ENCODE data around the gene CFAP410. TPM values are rescaled to one million over a fixed set of nuclear protein-coding genes. Genes with fewer than 3 reads are reported as not detected.
"Not testable (repeated sequence)": the region's sequence is repeated elsewhere in the genome, so short reads cannot be mapped to it uniquely, and the experiment has no call there.

CFAP410 gene
- total RNA-seq, 1 donor from 2014 or later, result 11.2 TPM

- no peak within 1 kb of the TSS for H3K4me3 ChIP-seq (ENCODE audit: low read depth, low read length)
- DNase-seq (ENCODE audit: low read depth), result no peak
- TF ChIP-seq CTCF (conservative IDR thresholded peaks at IDR 0.05; ENCODE audit: low read depth, low read length), result no peak
These were observed 53.8 kb downstream of the CFAP410 start, which contains the start of gene AIRE for GRCh38 chr21:44285138-44285992. Gene AIRE, plus strand, starts transcription at chr21:44285876. Its CDS starts 131 bp downstream, at chr21:44286007.

GRCh38 chr21:44283948-44284347 is 55.2 kb downstream of the CFAP410 start:
- TF ChIP-seq CTCF (conservative IDR thresholded peaks at IDR 0.05; ENCODE audit: low read depth, low read length), result no peak
- H3K4me3 ChIP-seq (ENCODE audit: low read depth, low read length), result no peak overlapping the region
- DNase-seq (ENCODE audit: low read depth), result no peak

- H3K4me3 ChIP-seq (ENCODE audit: low read depth, low read length); DNase-seq (ENCODE audit: low read depth): not testable (repeated sequence)
These were observed 55.9 kb downstream of the CFAP410 start for GRCh38 chr21:44283211-44283785.

- DNase-seq (ENCODE audit: low read depth), result no peak
- no peak for TF ChIP-seq CTCF (conservative IDR thresholded peaks at IDR 0.05; ENCODE audit: low read depth, low read length)
- no peak overlapping the region for H3K4me3 ChIP-seq (ENCODE audit: low read depth, low read length)
These were observed 56.8 kb downstream of the CFAP410 start for GRCh38 chr21:44282370-44282769.

GRCh38 chr21:44281801-44282200 is 57.4 kb downstream of the CFAP410 start:
- DNase-seq (ENCODE audit: low read depth), result no peak
- TF ChIP-seq CTCF (conservative IDR thresholded peaks at IDR 0.05; ENCODE audit: low read depth, low read length), result no peak
- no peak overlapping the region for H3K4me3 ChIP-seq (ENCODE audit: low read depth, low read length)

- no peak for TF ChIP-seq CTCF (conservative IDR thresholded peaks at IDR 0.05; ENCODE audit: low read depth, low read length)
- no peak for DNase-seq (ENCODE audit: low read depth)
- H3K4me3 ChIP-seq (ENCODE audit: low read depth, low read length), result no peak overlapping the region
These were observed 59.6 kb downstream of the CFAP410 start for GRCh38 chr21:44279354-44280260.

Other genes with a start within 250 kb of the CFAP410 start
- gene PWP2, start 232.0 kb downstream of the CFAP410 start, total RNA-seq, result 5.0 and 6.6 TPM in 2 replicates
- 5.0 and 5.9 TPM in 2 replicates for gene GATD3, start 205.7 kb downstream of the CFAP410 start, total RNA-seq
- gene ICOSLG, start 98.4 kb downstream of the CFAP410 start, total RNA-seq, result 0.29 and 2.7 TPM in 2 replicates
- not detected in 2 replicates for gene DNMT3L, start 77.5 kb downstream of the CFAP410 start, total RNA-seq
- gene AIRE, start 53.5 kb downstream of the CFAP410 start, total RNA-seq, result not detected in 2 replicates
- gene PFKL, start 39.3 kb downstream of the CFAP410 start, total RNA-seq, result 65.8 and 125 TPM in 2 replicates
- gene TRPM2, start 14.2 kb upstream of the CFAP410 start, total RNA-seq, result 0.52 and 1.7 TPM in 2 replicates
- 1.0 and 3.0 TPM in 2 replicates for gene LRRC3, start 116.1 kb upstream of the CFAP410 start, total RNA-seq
- gene KRTAP10-1, start 200.8 kb upstream of the CFAP410 start, total RNA-seq, result not detected in 2 replicates
- not detected in 2 replicates for gene KRTAP10-2, start 212.1 kb upstream of the CFAP410 start, total RNA-seq
- gene KRTAP10-3, start 219.4 kb upstream of the CFAP410 start, total RNA-seq, result not detected in 2 replicates
- not detected in 2 replicates for gene KRTAP10-4, start 234.3 kb upstream of the CFAP410 start, total RNA-seq
- not detected in 2 replicates for gene KRTAP10-5, start 241.2 kb upstream of the CFAP410 start, total RNA-seq